HG02885 (cell line): ENCODE results near the gene C2orf81.

ENCODE experiments used
- ATAC-seq: cut with Tn5 transposase; IDR thresholded peaks from one replicate; pipeline ENCODE4 v1.9.1; 2021; ENCODE audit warnings: mild to moderate bottlenecking; ENCODE audit not compliant: unreplicated experiment, poor library complexity

C2orf81 gene

DNA sequence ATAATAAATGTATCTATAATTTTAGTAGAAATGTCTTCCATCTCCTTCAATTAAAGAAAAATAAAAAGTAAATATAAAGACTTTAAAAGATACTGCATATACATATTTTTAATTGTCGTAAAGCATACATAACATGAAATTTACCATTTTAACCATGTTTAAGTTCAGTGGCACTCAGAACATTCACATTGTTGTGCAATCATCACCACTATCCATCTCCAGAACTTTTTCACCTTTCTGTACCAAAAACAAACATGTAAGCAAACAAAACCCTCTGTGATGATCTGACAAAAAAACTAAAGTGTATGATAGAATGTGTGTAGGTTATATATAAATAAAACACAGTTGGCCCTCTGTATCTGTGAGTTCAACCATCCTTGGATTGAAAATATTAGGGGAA lies 27.9 kb downstream of the C2orf81 start:
- no peak for ATAC-seq

DNA sequence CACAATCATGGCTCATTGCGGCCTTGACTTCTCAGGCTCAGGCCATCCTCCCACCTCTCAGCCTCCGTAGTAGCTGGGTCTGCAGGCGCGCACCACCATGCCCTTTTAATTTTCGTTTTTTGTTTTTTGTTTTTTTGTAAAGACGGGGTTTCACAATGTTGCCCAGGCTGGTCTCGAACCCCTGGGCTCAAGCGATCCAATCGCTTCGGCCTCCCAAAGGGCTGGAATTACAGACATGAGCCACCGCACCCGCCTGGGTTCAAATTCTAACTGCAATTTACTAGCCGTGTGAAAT lies 29.0 kb downstream of the C2orf81 start:
- no peak for ATAC-seq

- ATAC-seq, result peak; percentile 78
Observed at GRCh38 chr2:74391580-74392448, 29.6 kb downstream of the C2orf81 start.

DNA sequence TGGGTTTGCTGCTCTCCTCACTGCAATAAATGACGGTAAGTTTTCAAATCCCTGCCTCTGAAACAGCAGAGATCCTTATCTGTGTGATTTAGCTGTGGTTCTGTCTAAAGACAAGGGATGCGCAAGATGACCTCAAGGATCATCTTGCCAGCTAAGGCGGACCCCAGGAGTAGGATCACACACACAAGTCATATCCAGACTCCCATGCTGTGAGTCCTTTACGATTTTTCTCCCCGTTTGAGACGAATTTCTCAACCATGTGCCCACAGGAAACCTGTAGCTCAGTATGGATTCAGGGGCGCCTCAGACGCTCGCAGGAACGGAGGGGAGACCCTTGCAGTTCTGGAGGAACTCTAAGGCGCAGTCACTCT lies 30.2 kb downstream of the C2orf81 start:
- no peak for ATAC-seq

- ATAC-seq, result no peak
Observed at GRCh38 chr2:74390606-74391005, 30.8 kb downstream of the C2orf81 start.

- ATAC-seq, result no peak
Observed at GRCh38 chr2:74387346-74387745, 34.1 kb downstream of the C2orf81 start.

DNA sequence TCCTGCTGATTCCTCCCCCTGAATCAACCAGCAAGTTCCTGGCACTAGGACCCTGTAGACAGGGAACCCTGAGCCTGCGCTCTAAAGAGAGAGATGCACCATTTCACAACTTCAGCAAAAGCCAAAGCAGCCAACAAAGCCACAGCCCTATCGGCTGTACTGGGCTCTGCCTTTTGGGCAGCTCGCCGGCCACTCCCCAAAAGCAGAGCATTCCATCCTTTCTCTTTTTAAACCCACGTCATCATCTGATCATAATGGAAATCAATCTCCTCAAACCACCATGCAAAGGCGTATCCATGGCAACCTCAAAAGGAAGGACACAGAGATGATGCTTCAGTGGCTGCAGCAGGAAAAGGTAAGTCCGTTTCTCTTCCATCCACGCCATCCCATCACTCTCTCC lies 36.0 kb downstream of the C2orf81 start:
- no peak for ATAC-seq

- no peak for ATAC-seq
Observed at GRCh38 chr2:74384051-74384450, 37.4 kb downstream of the C2orf81 start.

DNA sequence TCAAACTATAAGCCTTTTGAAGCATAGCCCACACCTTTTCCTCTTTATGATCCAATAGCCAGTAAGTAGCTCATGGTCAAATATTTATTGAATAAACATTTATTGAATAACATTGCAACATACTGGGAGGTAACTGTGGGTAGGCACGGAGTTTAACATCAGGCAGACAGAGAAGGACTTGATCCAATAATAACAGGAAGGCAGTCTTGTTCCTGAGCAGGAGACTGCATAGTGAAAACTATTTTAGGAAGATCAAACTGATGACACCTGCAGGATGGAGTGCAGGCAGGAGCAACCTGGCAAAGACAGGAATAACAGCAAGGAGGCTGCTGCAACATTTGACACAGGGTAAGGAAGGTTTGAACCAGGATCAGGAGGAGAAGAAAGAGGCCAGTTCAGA lies 38.2 kb downstream of the C2orf81 start:
- no peak for ATAC-seq

GRCh38 chr2:74381751-74382150 lies 39.7 kb downstream of the C2orf81 start:
- no peak for ATAC-seq

GRCh38 chr2:74379851-74380789 lies 41.3 kb downstream of the C2orf81 start, which contains the start of gene DCTN1:
Gene DCTN1, minus strand, starts transcription at chr2:74380311. Its CDS starts 274 bp downstream, at chr2:74380037.
- ATAC-seq, result no peak

DNA sequence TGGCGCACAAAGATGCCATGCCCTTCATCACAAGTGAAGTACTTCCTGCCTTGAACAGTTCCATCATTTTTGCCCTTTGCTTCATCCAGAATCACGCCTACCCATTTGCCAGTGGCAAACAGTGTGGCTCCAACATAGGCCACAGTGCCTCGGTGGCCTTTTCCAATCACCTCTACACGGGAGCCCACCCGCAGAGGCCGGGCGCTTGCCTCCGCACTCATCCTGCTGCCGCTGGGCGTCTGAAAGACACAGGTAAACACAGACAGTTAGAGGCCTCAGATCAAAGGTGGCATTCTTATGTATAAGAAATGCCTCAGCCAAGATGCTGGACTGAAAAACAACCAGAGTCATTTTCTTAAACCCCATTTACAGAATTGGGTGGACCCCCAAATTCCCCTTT lies 43.4 kb downstream of the C2orf81 start:
- no peak for ATAC-seq

GRCh38 chr2:74375838-74376237 lies 45.6 kb downstream of the C2orf81 start:
- no peak for ATAC-seq

GRCh38 chr2:74374509-74375205 lies 46.8 kb downstream of the C2orf81 start:
- ATAC-seq, result no peak

GRCh38 chr2:74373985-74374384 lies 47.4 kb downstream of the C2orf81 start:
- ATAC-seq, result no peak

GRCh38 chr2:74373221-74373676 lies 48.2 kb downstream of the C2orf81 start:
- no peak for ATAC-seq

DNA sequence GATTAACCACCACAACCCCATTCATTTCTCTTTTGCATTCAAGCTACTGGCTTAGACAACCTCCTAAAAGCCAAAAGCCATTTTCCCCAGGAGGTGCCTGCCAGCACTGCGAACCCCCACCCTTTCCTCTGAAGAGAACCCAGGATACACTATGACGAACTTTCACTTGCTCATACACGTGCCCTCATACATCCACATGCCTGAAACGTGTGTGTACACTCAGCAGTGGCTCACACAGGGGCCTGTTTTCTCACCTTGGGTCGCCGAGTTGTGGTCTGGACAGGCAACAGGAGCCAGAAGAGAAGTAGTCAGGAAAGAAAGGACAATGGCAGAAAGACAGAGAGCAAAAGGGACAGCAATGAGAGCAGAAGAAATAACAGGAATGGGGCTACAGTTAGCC lies 48.7 kb downstream of the C2orf81 start:
- ATAC-seq, result no peak

GRCh38 chr2:74371421-74371820 lies 50.0 kb downstream of the C2orf81 start:
- ATAC-seq, result no peak

DNA sequence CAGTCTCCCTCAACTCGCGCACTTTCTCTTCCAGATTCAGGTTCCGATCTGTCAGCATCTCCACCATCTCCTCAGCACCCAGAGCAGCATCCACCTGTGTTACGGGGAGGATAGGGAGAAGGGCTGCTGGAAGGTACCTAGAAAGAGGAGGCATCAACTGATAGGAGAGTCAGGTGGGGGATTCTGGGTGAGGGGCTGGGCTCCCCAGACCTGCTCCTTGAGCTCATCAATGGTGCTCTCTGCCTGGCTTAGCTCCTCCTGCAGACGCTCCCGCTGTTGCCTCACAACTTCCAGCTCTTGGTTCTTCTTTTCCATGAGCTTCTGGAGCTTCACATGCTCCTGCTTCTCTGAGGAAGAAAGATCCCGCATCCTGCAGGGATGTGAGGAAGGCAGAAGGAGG lies 51.4 kb downstream of the C2orf81 start:
- ATAC-seq, result no peak

- ATAC-seq, result no peak
Observed at GRCh38 chr2:74368499-74368898, 52.9 kb downstream of the C2orf81 start.

GRCh38 chr2:74367789-74368188 lies 53.6 kb downstream of the C2orf81 start:
- no peak for ATAC-seq
